GM23338 (cell line): ENCODE results near the gene AP2B1. TPM values are rescaled to one million over a fixed set of nuclear protein-coding genes. Genes with fewer than 3 reads are reported as not detected.

Source experiments
- ATAC-seq: fragments of 200-7000 bp; cut with Tn5 transposase; 3 replicates; pipeline ENCODE4 v1.9.1; 2020
- DNase-seq: peaks from one replicate; pipeline ENCODE4 v3.0.0-alpha.2; 2015; ENCODE audit warnings: low spot score
- H2AFZ ChIP-seq: fragments of 200-600 bp; sonication (generic); 2 replicates; pipeline ENCODE4 v1.8.0; 2016; ENCODE audit warnings: antibody characterized with exemption, mild to moderate bottlenecking, moderate library complexity
- H3F3A ChIP-seq: fragments of 200-600 bp; sonication (generic); replicated peaks from 2 replicates; pipeline ENCODE4 v1.8.0; 2017; ENCODE audit warnings: antibody characterized with exemption, mixed run types, low read depth
- H3K27ac ChIP-seq: fragments of 200-600 bp; sonication (generic); 2 replicates; pipeline ENCODE4 v1.6.1; 2016; ENCODE audit warnings: low read depth
- H3K27me3 ChIP-seq: fragments of 200-600 bp; sonication (generic); 2 replicates; pipeline ENCODE4 v1.8.0; 2016; ENCODE audit warnings: mild to moderate bottlenecking, mixed run types, moderate library complexity; ENCODE audit not compliant: insufficient read depth
- H3K36me3 ChIP-seq: fragments of 200-600 bp; sonication (generic); 2 replicates; pipeline ENCODE4 v1.8.0; 2016; ENCODE audit warnings: mild to moderate bottlenecking; ENCODE audit not compliant: insufficient read depth
- H3K4me1 ChIP-seq: fragments of 200-600 bp; sonication (generic); 2 replicates; pipeline ENCODE4 v1.8.0; 2016; ENCODE audit warnings: mild to moderate bottlenecking, moderate library complexity; ENCODE audit not compliant: insufficient read depth
- H3K4me2 ChIP-seq: fragments of 200-600 bp; sonication (generic); 2 replicates; pipeline ENCODE4 v1.7.1; 2017; ENCODE audit warnings: mixed run types
- H3K4me3 ChIP-seq: fragments of 200-600 bp; sonication (generic); 2 replicates; pipeline ENCODE4 v1.6.1; 2016; ENCODE audit warnings: mixed run types
- H3K79me2 ChIP-seq: fragments of 200-600 bp; sonication (generic); replicated peaks from 2 replicates; pipeline ENCODE4 v1.8.0; 2017; ENCODE audit warnings: mild to moderate bottlenecking; ENCODE audit not compliant: insufficient read depth
- H3K9me2 ChIP-seq: fragments of 200-600 bp; sonication (generic); 2 replicates; pipeline ENCODE4 v1.8.0; 2017; ENCODE audit not compliant: insufficient read depth
- H4K20me1 ChIP-seq: fragments of 200-600 bp; sonication (generic); replicated peaks from 2 replicates; pipeline ENCODE4 v1.8.0; 2017; ENCODE audit warnings: mild to moderate bottlenecking; ENCODE audit not compliant: insufficient read depth
- H3K27ac Mint-ChIP-seq: 2 replicates; pipeline ENCODE4 v1.8.0; 2020; ENCODE audit warnings: inconsistent platforms, mild to moderate bottlenecking, moderate library complexity, mixed read lengths
- H3K27me3 Mint-ChIP-seq: 3 replicates; pipeline ENCODE4 v1.8.0; 2022; ENCODE audit warnings: low read depth, mild to moderate bottlenecking, moderate library complexity, mixed read lengths, inconsistent platforms; ENCODE audit not compliant: insufficient read depth, poor library complexity
- H3K36me3 Mint-ChIP-seq: 3 replicates; pipeline ENCODE4 v1.8.0; 2021; ENCODE audit warnings: low read depth, mild to moderate bottlenecking, inconsistent platforms, moderate library complexity, mixed read lengths
- H3K4me1 Mint-ChIP-seq: 3 replicates; pipeline ENCODE4 v1.8.0; 2020; ENCODE audit warnings: mild to moderate bottlenecking, inconsistent platforms, mixed read lengths
- H3K4me3 Mint-ChIP-seq: 3 replicates; pipeline ENCODE4 v1.8.0; 2021; ENCODE audit warnings: moderate library complexity, mild to moderate bottlenecking, inconsistent platforms, mixed read lengths
- H3K9me3 Mint-ChIP-seq: 3 replicates; pipeline ENCODE4 v1.8.0; 2020; ENCODE audit warnings: moderate library complexity, mild to moderate bottlenecking, inconsistent platforms, mixed read lengths
- CREB1 ChIP-seq: fragments of 250-450 bp; sonication (Bioruptor Pico); IDR thresholded peaks from 2 replicates; pipeline ENCODE4 v1.5.0; 2020; ENCODE audit warnings: low read depth, mild to moderate bottlenecking, moderate library complexity
- ETS1 ChIP-seq: IDR thresholded peaks from 2 replicates; pipeline ENCODE4 v1.6.1; 2016; ENCODE audit warnings: antibody characterized with exemption
- EZH2 ChIP-seq: fragments of 200-600 bp; sonication (generic); IDR thresholded peaks from one replicate; pipeline ENCODE4 v1.8.0; 2017; ENCODE audit warnings: antibody characterized with exemption, mild to moderate bottlenecking, low read depth; ENCODE audit not compliant: unreplicated experiment
- EZH2phosphoT487 ChIP-seq: fragments of 200-600 bp; sonication (generic); IDR thresholded peaks from one replicate; pipeline ENCODE4 v1.8.1; 2018; ENCODE audit warnings: antibody characterized with exemption; ENCODE audit not compliant: unreplicated experiment
- JUNB ChIP-seq: IDR thresholded peaks from one replicate; pipeline ENCODE4 v1.6.1; 2016; ENCODE audit warnings: antibody characterized with exemption; ENCODE audit not compliant: unreplicated experiment
- NANOG ChIP-seq: IDR thresholded peaks from 2 replicates; pipeline ENCODE4 v1.6.1; 2016; ENCODE audit warnings: antibody characterized with exemption, borderline replicate concordance
- POLR2AphosphoS5 ChIP-seq: IDR thresholded peaks from 2 replicates; pipeline ENCODE4 v1.6.1; 2016; ENCODE audit warnings: antibody characterized with exemption, low read depth
- REST ChIP-seq: IDR thresholded peaks from one replicate; pipeline ENCODE4 v1.6.1; 2018; ENCODE audit warnings: antibody characterized with exemption; ENCODE audit not compliant: unreplicated experiment
- STAT1 ChIP-seq: IDR thresholded peaks from one replicate; pipeline ENCODE4 v1.6.1; 2016; ENCODE audit warnings: antibody characterized with exemption; ENCODE audit not compliant: unreplicated experiment
- ZNF114 ChIP-seq: fragments of 250-450 bp; sonication (Bioruptor Pico); IDR thresholded peaks from 2 replicates; pipeline ENCODE4 v1.5.0; 2020; ENCODE audit warnings: mild to moderate bottlenecking, moderate library complexity
- ZNF331 ChIP-seq: fragments of 250-450 bp; sonication (Bioruptor Pico); IDR thresholded peaks from 2 replicates; pipeline ENCODE4 v1.5.0; 2020; ENCODE audit warnings: low read depth, mild to moderate bottlenecking, moderate library complexity
- polyA plus RNA-seq: library from polyadenylated mRNA; unstranded; fragments of >200 nt; fragmentation: Nextera tagmentation; extraction: Ambion mirVana; gene quantifications from 2 replicates; pipeline ENCODE4 v1.2.1, GENCODE V29; 2016
- total RNA-seq: library from RNA; depleted of rRNA; stranded (reverse); fragments of >200 nt; shearing (Covaris generic); gene quantifications from 2 replicates; pipeline ENCODE4 v1.2.3, GENCODE V29; 2014
- TF ChIP-seq, protein P1 (sequence below): fragments of 250-450 bp; sonication (Bioruptor Pico); IDR thresholded peaks from 2 replicates; pipeline ENCODE4 v1.5.0; 2020; ENCODE audit warnings: mild to moderate bottlenecking, moderate library complexity
- TF ChIP-seq, protein P2 (sequence below), 2 experiments: fragments of 200-600 bp in 1 of 2; sonication (generic) in 1 of 2; conservative IDR thresholded peaks; 2 replicates each; pipeline versions ENCODE4 v1.5.1 to v1.6.1; 2016 to 2017; ENCODE audit warnings: antibody characterized with exemption in 2 of 2, low read depth in 2 of 2, mild to moderate bottlenecking in 2 of 2, moderate library complexity in 1 of 2

AP2B1 gene
- total and polyA plus RNA-seq, 2 experiments from 2014 or later: 89.7 to 144 TPM

GRCh38 chr17:35554668-35555067 is 32.5 kb upstream of the AP2B1 start:
- Histone ChIP-seq H2AFZ (no peak overlapping the region; the same call in 1 of the 2 replicates), H3K36me3 (no peaks in the 10 kb centered on the region), H3K4me3 (no peak overlapping the region), H3F3A (no peaks in the 10 kb centered on the region), H3K27me3 (no peaks in the 10 kb centered on the region), H3K79me2 (no peaks in the 10 kb centered on the region), H3K9me2 (no peaks in the 10 kb centered on the region), H3K4me2 (no peak overlapping the region), H3K4me1 (no peaks in the 10 kb centered on the region), H4K20me1 (no peaks in the 10 kb centered on the region), H3K27ac (no peak overlapping the region)
- Mint-ChIP-seq H3K4me3 (no peak overlapping the region), H3K27me3 (peaks cover 3% of the 10 kb centered on the region), H3K9me3 (no peaks in the 10 kb centered on the region), H3K27ac (no peak overlapping the region), H3K4me1 (peaks cover 5% of the 10 kb centered on the region; the same call in 2 of the 3 replicates), H3K36me3 (no peaks in the 10 kb centered on the region)
- DNase-seq (no peak), ATAC-seq (no peak)
- TF ChIP-seq STAT1 (no peak), ETS1 (no peak), EZH2 (no peak), POLR2AphosphoS5 (no peak), REST (no peak), NANOG (no peak), CREB1 (CRISPR knock-in tag) (no peak), ZNF331 (CRISPR knock-in tag) (no peak), ZNF114 (CRISPR knock-in tag) (no peak), JUNB (no peak), EZH2phosphoT487 (no peak)
- TF ChIP-seq, protein P1, sequence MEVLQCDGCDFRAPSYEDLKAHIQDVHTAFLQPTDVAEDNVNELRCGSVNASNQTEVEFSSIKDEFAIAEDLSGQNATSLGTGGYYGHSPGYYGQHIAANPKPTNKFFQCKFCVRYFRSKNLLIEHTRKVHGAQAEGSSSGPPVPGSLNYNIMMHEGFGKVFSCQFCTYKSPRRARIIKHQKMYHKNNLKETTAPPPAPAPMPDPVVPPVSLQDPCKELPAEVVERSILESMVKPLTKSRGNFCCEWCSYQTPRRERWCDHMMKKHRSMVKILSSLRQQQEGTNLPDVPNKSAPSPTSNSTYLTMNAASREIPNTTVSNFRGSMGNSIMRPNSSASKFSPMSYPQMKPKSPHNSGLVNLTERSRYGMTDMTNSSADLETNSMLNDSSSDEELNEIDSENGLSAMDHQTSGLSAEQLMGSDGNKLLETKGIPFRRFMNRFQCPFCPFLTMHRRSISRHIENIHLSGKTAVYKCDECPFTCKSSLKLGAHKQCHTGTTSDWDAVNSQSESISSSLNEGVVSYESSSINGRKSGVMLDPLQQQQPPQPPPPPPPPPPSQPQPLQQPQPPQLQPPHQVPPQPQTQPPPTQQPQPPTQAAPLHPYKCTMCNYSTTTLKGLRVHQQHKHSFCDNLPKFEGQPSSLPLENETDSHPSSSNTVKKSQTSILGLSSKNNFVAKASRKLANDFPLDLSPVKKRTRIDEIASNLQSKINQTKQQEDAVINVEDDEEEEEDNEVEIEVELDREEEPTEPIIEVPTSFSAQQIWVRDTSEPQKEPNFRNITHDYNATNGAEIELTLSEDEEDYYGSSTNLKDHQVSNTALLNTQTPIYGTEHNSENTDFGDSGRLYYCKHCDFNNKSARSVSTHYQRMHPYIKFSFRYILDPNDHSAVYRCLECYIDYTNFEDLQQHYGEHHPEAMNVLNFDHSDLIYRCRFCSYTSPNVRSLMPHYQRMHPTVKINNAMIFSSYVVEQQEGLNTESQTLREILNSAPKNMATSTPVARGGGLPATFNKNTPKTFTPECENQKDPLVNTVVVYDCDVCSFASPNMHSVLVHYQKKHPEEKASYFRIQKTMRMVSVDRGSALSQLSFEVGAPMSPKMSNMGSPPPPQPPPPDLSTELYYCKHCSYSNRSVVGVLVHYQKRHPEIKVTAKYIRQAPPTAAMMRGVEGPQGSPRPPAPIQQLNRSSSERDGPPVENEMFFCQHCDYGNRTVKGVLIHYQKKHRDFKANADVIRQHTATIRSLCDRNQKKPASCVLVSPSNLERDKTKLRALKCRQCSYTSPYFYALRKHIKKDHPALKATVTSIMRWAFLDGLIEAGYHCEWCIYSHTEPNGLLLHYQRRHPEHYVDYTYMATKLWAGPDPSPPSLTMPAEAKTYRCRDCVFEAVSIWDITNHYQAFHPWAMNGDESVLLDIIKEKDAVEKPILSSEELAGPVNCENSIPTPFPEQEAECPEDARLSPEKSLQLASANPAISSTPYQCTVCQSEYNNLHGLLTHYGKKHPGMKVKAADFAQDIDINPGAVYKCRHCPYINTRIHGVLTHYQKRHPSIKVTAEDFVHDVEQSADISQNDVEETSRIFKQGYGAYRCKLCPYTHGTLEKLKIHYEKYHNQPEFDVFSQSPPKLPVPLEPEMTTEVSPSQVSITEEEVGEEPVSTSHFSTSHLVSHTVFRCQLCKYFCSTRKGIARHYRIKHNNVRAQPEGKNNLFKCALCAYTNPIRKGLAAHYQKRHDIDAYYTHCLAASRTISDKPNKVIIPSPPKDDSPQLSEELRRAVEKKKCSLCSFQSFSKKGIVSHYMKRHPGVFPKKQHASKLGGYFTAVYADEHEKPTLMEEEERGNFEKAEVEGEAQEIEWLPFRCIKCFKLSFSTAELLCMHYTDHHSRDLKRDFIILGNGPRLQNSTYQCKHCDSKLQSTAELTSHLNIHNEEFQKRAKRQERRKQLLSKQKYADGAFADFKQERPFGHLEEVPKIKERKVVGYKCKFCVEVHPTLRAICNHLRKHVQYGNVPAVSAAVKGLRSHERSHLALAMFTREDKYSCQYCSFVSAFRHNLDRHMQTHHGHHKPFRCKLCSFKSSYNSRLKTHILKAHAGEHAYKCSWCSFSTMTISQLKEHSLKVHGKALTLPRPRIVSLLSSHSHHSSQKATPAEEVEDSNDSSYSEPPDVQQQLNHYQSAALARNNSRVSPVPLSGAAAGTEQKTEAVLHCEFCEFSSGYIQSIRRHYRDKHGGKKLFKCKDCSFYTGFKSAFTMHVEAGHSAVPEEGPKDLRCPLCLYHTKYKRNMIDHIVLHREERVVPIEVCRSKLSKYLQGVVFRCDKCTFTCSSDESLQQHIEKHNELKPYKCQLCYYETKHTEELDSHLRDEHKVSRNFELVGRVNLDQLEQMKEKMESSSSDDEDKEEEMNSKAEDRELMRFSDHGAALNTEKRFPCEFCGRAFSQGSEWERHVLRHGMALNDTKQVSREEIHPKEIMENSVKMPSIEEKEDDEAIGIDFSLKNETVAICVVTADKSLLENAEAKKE (CRISPR knock-in tag): no peak
- TF ChIP-seq, protein P2, sequence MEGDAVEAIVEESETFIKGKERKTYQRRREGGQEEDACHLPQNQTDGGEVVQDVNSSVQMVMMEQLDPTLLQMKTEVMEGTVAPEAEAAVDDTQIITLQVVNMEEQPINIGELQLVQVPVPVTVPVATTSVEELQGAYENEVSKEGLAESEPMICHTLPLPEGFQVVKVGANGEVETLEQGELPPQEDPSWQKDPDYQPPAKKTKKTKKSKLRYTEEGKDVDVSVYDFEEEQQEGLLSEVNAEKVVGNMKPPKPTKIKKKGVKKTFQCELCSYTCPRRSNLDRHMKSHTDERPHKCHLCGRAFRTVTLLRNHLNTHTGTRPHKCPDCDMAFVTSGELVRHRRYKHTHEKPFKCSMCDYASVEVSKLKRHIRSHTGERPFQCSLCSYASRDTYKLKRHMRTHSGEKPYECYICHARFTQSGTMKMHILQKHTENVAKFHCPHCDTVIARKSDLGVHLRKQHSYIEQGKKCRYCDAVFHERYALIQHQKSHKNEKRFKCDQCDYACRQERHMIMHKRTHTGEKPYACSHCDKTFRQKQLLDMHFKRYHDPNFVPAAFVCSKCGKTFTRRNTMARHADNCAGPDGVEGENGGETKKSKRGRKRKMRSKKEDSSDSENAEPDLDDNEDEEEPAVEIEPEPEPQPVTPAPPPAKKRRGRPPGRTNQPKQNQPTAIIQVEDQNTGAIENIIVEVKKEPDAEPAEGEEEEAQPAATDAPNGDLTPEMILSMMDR (conservative IDR thresholded peaks at IDR 0.05; ENCODE audit: low read depth in 2 of 2): no peak
